ENCODE results near the gene PHIP.

The PHIP gene

GRCh38 chr6:79009819-79010218 lies 68.2 kb downstream of the PHIP start:
- H3K27ac ChIP-seq (ENCODE audit: low read depth, low read length, poor library complexity, severe bottlenecking) = no peak overlapping the region
- no peaks in the 10 kb centered on the region for H3K79me2 ChIP-seq (ENCODE audit: insufficient read depth, low read length)
- peaks cover 59% of the 10 kb centered on the region for H3K36me3 ChIP-seq (ENCODE audit: insufficient read depth, low read length)
- no peaks in the 10 kb centered on the region for H3K4me1 ChIP-seq (ENCODE audit: insufficient read depth, low read length, severe bottlenecking)
- H3K9ac ChIP-seq (ENCODE audit: low read length) = no peak overlapping the region
- no peaks in the 10 kb centered on the region for H3K27me3 ChIP-seq (ENCODE audit: insufficient read depth, low read length)
- no peak overlapping the region for H3K4me3 ChIP-seq (ENCODE audit: low read depth, low read length, poor library complexity, severe bottlenecking)
- TF ChIP-seq EZH2 (IDR thresholded peaks at IDR 0.05; ENCODE audit: borderline replicate concordance, low read length) (no peak), CTCF (IDR thresholded peaks at IDR 0.05; ENCODE audit: low read length) (no peak)
- H3K4me2 ChIP-seq (ENCODE audit: low read length) = no peak overlapping the region
- H4K20me1 ChIP-seq (ENCODE audit: insufficient read depth, low read length) = no peaks in the 10 kb centered on the region
- no peaks in the 10 kb centered on the region for H3K9me3 ChIP-seq (ENCODE audit: low read length)
- no peak overlapping the region for H2AFZ ChIP-seq (ENCODE audit: low read length)
- H3K9me2 ChIP-seq (ENCODE audit: low read depth, low read length) = no peaks in the 10 kb centered on the region
- H3F3A ChIP-seq (ENCODE audit: insufficient read depth, low read length) = no peaks in the 10 kb centered on the region

DNA sequence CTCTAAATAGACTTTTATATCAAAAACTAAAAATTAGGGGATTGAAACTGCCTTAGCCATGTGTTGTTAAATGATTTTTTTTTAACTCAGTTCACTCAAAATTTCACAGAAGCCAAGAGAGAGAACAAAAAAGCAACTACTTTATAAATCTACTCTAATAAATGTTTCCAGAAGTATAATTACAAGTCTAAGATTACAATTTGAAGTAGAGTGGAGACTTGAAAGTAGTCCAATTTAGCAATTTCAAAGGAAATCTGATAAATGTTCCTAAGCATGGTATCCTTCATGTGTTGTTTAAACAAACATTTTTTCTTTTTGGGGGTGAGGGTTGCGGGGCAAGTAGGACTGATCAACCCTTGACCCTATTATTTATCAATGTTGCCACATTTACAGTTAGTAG lies 72.6 kb downstream of the PHIP start:
- no peaks in the 10 kb centered on the region for H3K4me1 ChIP-seq (ENCODE audit: insufficient read depth, low read length, severe bottlenecking)
- H3K27me3 ChIP-seq (ENCODE audit: insufficient read depth, low read length) = no peaks in the 10 kb centered on the region
- no peaks in the 10 kb centered on the region for H3F3A ChIP-seq (ENCODE audit: insufficient read depth, low read length)
- H3K9ac ChIP-seq (ENCODE audit: low read length) = no peak overlapping the region
- H3K27ac ChIP-seq (ENCODE audit: low read depth, low read length, poor library complexity, severe bottlenecking) = no peak overlapping the region
- H3K9me2 ChIP-seq (ENCODE audit: low read depth, low read length) = no peaks in the 10 kb centered on the region
- H2AFZ ChIP-seq (ENCODE audit: low read length) = no peak overlapping the region
- no peak for TF ChIP-seq EZH2 (IDR thresholded peaks at IDR 0.05; ENCODE audit: borderline replicate concordance, low read length)
- TF ChIP-seq CTCF (IDR thresholded peaks at IDR 0.05; ENCODE audit: low read length) = no peak
- no peaks in the 10 kb centered on the region for H3K79me2 ChIP-seq (ENCODE audit: insufficient read depth, low read length)
- H4K20me1 ChIP-seq (ENCODE audit: insufficient read depth, low read length) = no peaks in the 10 kb centered on the region
- H3K4me2 ChIP-seq (ENCODE audit: low read length) = no peak overlapping the region
- H3K9me3 ChIP-seq (ENCODE audit: low read length) = no peaks in the 10 kb centered on the region
- H3K4me3 ChIP-seq (ENCODE audit: low read depth, low read length, poor library complexity, severe bottlenecking) = no peak overlapping the region
- H3K36me3 ChIP-seq (ENCODE audit: insufficient read depth, low read length) = peaks cover 64% of the 10 kb centered on the region

DNA sequence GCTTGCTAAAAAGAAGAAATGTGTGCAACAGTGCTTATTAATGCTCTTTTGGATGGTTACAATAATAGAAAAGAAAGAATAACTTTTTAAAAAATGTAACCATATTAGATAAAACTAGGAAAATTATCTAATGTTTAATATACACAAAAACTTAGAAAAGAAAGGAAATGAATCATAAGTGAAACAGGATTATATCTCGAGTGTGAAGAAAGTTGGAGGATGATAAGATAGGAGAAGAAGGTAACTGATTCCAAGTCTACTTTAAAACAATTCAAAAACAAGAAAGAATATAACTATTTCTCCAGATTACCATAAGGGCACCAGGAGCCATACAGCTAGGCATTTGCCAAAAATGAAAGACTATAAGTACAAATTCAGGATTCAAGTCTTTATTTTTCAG lies 73.0 kb downstream of the PHIP start:
- H3K79me2 ChIP-seq (ENCODE audit: insufficient read depth, low read length) = no peaks in the 10 kb centered on the region
- H3K9me2 ChIP-seq (ENCODE audit: low read depth, low read length) = no peaks in the 10 kb centered on the region
- H3K27ac ChIP-seq (ENCODE audit: low read depth, low read length, poor library complexity, severe bottlenecking) = no peak overlapping the region
- peaks cover 67% of the 10 kb centered on the region for H3K36me3 ChIP-seq (ENCODE audit: insufficient read depth, low read length)
- no peak overlapping the region for H2AFZ ChIP-seq (ENCODE audit: low read length)
- H3K4me3 ChIP-seq (ENCODE audit: low read depth, low read length, poor library complexity, severe bottlenecking) = no peak overlapping the region
- no peaks in the 10 kb centered on the region for H3K4me1 ChIP-seq (ENCODE audit: insufficient read depth, low read length, severe bottlenecking)
- H3K9ac ChIP-seq (ENCODE audit: low read length) = no peak overlapping the region
- H4K20me1 ChIP-seq (ENCODE audit: insufficient read depth, low read length) = no peaks in the 10 kb centered on the region
- no peaks in the 10 kb centered on the region for H3F3A ChIP-seq (ENCODE audit: insufficient read depth, low read length)
- H3K4me2 ChIP-seq (ENCODE audit: low read length) = no peak overlapping the region
- no peak for TF ChIP-seq EZH2 (IDR thresholded peaks at IDR 0.05; ENCODE audit: borderline replicate concordance, low read length)
- H3K9me3 ChIP-seq (ENCODE audit: low read length) = no peaks in the 10 kb centered on the region
- H3K27me3 ChIP-seq (ENCODE audit: insufficient read depth, low read length) = no peaks in the 10 kb centered on the region

GRCh38 chr6:79004239-79004638 lies 73.8 kb downstream of the PHIP start:
- TF ChIP-seq CTCF (IDR thresholded peaks at IDR 0.05; ENCODE audit: low read length) = no peak
- no peak for TF ChIP-seq EZH2 (IDR thresholded peaks at IDR 0.05; ENCODE audit: borderline replicate concordance, low read length)
- H3K9ac ChIP-seq (ENCODE audit: low read length) = no peak overlapping the region
- no peaks in the 10 kb centered on the region for H4K20me1 ChIP-seq (ENCODE audit: insufficient read depth, low read length)
- no peaks in the 10 kb centered on the region for H3K4me1 ChIP-seq (ENCODE audit: insufficient read depth, low read length, severe bottlenecking)
- no peak overlapping the region for H3K4me3 ChIP-seq (ENCODE audit: low read depth, low read length, poor library complexity, severe bottlenecking)
- H3K4me2 ChIP-seq (ENCODE audit: low read length) = no peak overlapping the region
- H2AFZ ChIP-seq (ENCODE audit: low read length) = no peak overlapping the region
- no peaks in the 10 kb centered on the region for H3K27me3 ChIP-seq (ENCODE audit: insufficient read depth, low read length)
- H3K79me2 ChIP-seq (ENCODE audit: insufficient read depth, low read length) = no peaks in the 10 kb centered on the region
- H3K36me3 ChIP-seq (ENCODE audit: insufficient read depth, low read length) = peaks cover 68% of the 10 kb centered on the region
- no peaks in the 10 kb centered on the region for H3F3A ChIP-seq (ENCODE audit: insufficient read depth, low read length)
- no peaks in the 10 kb centered on the region for H3K9me3 ChIP-seq (ENCODE audit: low read length)
- no peaks in the 10 kb centered on the region for H3K9me2 ChIP-seq (ENCODE audit: low read depth, low read length)
- H3K27ac ChIP-seq (ENCODE audit: low read depth, low read length, poor library complexity, severe bottlenecking) = no peak overlapping the region
